WERI-Rb-1 (cell line): ENCODE results near the gene SPON2.

ENCODE experiments used
- DNase-seq: peaks from one replicate; pipeline ENCODE4 v3.0.0-alpha.2; 2020
- H3K27ac ChIP-seq: fragments of 250-450 bp; sonication (Bioruptor Pico); 2 replicates; pipeline ENCODE4 v1.5.1; 2020; ENCODE audit warnings: mild to moderate bottlenecking, moderate library complexity
- H3K27me3 ChIP-seq: fragments of 250-450 bp; sonication (Bioruptor Pico); 2 replicates; pipeline ENCODE4 v1.5.1; 2021; ENCODE audit warnings: mild to moderate bottlenecking, low read depth, moderate library complexity; ENCODE audit not compliant: insufficient read depth, severe bottlenecking
- H3K36me3 ChIP-seq: fragments of 250-450 bp; sonication (Bioruptor Pico); 2 replicates; pipeline ENCODE4 v1.5.1; 2020; ENCODE audit warnings: mild to moderate bottlenecking, moderate library complexity
- H3K4me3 ChIP-seq: 2 replicates; pipeline ENCODE4 v1.5.1; 2011; ENCODE audit warnings: low read depth, mild to moderate bottlenecking, control low read depth, low read length
- H3K9me3 ChIP-seq: fragments of 250-450 bp; sonication (Bioruptor Pico); 2 replicates; pipeline ENCODE4 v1.5.1; 2021; ENCODE audit warnings: mild to moderate bottlenecking, moderate library complexity; ENCODE audit not compliant: severe bottlenecking
- CTCF ChIP-seq: IDR thresholded peaks from 2 replicates; pipeline ENCODE4 v1.5.1; 2011; ENCODE audit warnings: low read depth, mild to moderate bottlenecking, control low read depth, inconsistent platforms, low read length

Gene SPON2

GRCh38 chr4:1164444-1164843 lies 7.9 kb downstream of the SPON2 start:
- no peak for TF ChIP-seq CTCF
- Histone ChIP-seq H3K9me3 (peaks cover 3% of the 10 kb centered on the region), H3K27me3 (no peaks in the 10 kb centered on the region), H3K27ac (no peak overlapping the region), H3K36me3 (peaks cover 31% of the 10 kb centered on the region), H3K4me3 (no peak overlapping the region)
- DNase-seq = no peak

- Histone ChIP-seq H3K4me3 (no peak overlapping the region), H3K36me3 (peaks cover 27% of the 10 kb centered on the region), H3K27ac (no peak overlapping the region), H3K27me3 (no peaks in the 10 kb centered on the region), H3K9me3 (peaks cover 5% of the 10 kb centered on the region)
- TF ChIP-seq CTCF = no peak
- no peak for DNase-seq
Measured at GRCh38 chr4:1164040-1164439, 8.3 kb downstream of the SPON2 start.

- H3K27ac ChIP-seq = no peak overlapping the region
- H3K27me3 ChIP-seq = no peaks in the 10 kb centered on the region
- no peak for TF ChIP-seq CTCF
- H3K9me3 ChIP-seq = peaks cover 20% of the 10 kb centered on the region
- no peaks in the 10 kb centered on the region for H3K36me3 ChIP-seq
- no peak for DNase-seq
- no peak overlapping the region for H3K4me3 ChIP-seq
Measured at GRCh38 chr4:1160351-1160750, 12.0 kb downstream of the SPON2 start.

GRCh38 chr4:1156069-1156468 lies 16.3 kb downstream of the SPON2 start:
- no peak overlapping the region for H3K4me3 ChIP-seq
- DNase-seq = no peak

GRCh38 chr4:1155314-1155713 lies 17.1 kb downstream of the SPON2 start:
- no peak for TF ChIP-seq CTCF
- H3K4me3 ChIP-seq = no peak overlapping the region

More at GRCh38 chr4:1156069-1156468, 16.3 kb downstream of the SPON2 start:
- H3K27me3 ChIP-seq = no peaks in the 10 kb centered on the region
- H3K27ac ChIP-seq = no peak overlapping the region
- H3K9me3 ChIP-seq = peaks cover 20% of the 10 kb centered on the region
- H3K36me3 ChIP-seq = no peaks in the 10 kb centered on the region
- TF ChIP-seq CTCF = no peak

GRCh38 chr4:1154523-1155182 lies 17.7 kb downstream of the SPON2 start:
- DNase-seq = no peak
- H3K9me3 ChIP-seq = peaks cover 30% of the 10 kb centered on the region
- no peaks in the 10 kb centered on the region for H3K36me3 ChIP-seq
- no peak overlapping the region for H3K4me3 ChIP-seq
- H3K27me3 ChIP-seq = no peaks in the 10 kb centered on the region
- no peak overlapping the region for H3K27ac ChIP-seq
- no peak for TF ChIP-seq CTCF

More at GRCh38 chr4:1155314-1155713, 17.1 kb downstream of the SPON2 start:
- no peak for DNase-seq
- Histone ChIP-seq H3K9me3 (peaks cover 28% of the 10 kb centered on the region), H3K27ac (no peak overlapping the region), H3K27me3 (no peaks in the 10 kb centered on the region), H3K36me3 (no peaks in the 10 kb centered on the region)
